ENCODE measurements around the gene CDC42EP5.

DNA sequence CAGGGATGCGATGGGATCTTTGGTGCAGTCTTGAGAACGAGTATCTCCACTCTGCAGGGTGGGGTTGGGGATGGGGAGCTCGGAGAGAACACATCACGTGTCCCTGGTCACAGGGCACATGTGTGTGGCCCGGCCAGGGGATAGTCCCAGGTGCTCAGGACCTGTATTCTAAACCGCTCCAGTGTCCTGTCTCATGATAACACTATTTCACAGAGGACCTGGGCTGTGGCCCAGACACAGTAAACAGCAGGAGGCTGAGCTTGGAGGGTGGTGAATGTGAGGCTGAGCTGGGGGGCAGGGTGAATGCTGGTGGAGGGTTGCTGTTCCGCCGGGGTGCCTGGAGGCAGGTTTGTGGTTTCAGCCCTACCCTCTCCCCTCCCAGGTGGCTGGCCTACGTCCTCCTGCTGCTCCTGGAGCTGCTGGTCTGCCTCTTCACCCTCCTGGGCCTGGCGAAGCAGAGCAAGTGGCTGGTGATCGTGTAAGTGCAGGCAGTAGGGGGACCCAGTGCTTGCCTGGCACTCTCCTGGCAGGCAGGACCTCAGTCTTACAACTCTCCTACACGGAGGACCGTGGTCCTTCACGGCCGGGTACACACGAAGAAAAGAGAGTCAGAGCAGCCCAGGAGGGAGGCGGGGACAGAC is 46.7 kb downstream of the CDC42EP5 start:
- no peak for TF ChIP-seq POLR2A (IDR thresholded peaks at IDR 0.05; ENCODE audit: low read depth, low read length)
- no peak for TF ChIP-seq TAF1 (IDR thresholded peaks at IDR 0.05; ENCODE audit: low read depth, low read length)
- TF ChIP-seq PAX5 (IDR thresholded peaks at IDR 0.05; ENCODE audit: insufficient read depth, low read length, severe bottlenecking): no peak
- TF ChIP-seq POLR2AphosphoS5 (IDR thresholded peaks at IDR 0.05; ENCODE audit: low read depth, low read length): no peak
- no peak for TF ChIP-seq SPI1 (IDR thresholded peaks at IDR 0.05; ENCODE audit: low read depth, low read length)

Data from GM12891 (cell line).